ENCODE results near the gene SEMA3D.

Gene SEMA3D

GRCh38 chr7:84981055-84981976 is 205.5 kb downstream of the SEMA3D start:
- DNase-seq = no peak

DNA sequence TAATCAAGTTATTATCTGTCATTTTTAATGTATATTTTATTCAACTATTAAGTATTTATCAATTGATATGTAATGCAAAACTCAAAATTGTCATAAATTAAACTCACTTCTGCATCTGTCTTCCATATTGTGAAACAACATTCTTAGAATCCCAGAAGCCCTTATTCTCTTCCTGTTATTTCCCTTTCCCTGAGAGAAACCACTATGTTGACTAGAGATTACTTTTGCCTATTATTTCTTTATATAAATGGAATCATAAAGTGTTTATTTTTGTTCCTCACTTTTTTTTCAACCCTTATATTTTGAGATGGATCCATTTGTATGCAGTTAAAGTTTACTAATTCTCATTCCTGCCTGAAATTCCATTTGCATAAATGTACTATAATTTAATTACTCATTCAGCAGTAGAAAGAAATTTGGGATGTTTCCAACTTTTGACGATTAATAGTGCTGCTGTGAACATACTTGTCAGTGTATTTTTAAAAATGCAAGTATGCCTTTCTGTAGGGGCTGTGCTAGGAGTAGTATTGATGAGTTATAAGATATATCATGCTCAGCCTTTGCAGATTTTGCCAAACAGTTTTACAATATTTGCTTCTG is 211.2 kb downstream of the SEMA3D start:
- no peak for DNase-seq

- no peak for DNase-seq
Measured at GRCh38 chr7:84971360-84971759, 215.5 kb downstream of the SEMA3D start.

GRCh38 chr7:84970670-84971069 is 216.2 kb downstream of the SEMA3D start:
- no peak for DNase-seq

DNA sequence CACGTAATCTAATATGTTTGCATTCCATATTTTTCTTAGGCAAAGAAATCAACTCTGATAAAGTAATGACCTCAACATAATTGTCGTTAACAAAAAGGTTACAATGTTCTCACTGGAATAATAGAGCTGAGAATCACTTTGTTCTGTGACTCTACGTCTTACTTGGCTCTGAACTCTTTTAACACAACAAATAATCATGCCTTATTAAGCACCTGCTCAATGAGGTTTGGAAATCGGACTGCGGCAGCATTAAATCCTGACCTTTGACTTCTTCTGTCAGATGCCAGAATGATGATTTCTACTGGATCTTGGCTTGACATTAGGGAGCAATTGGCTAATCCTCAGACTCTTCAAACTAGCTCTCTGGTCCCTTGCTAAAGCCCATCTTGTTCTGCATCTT is 233.6 kb downstream of the SEMA3D start:
- no peak for DNase-seq

DNA sequence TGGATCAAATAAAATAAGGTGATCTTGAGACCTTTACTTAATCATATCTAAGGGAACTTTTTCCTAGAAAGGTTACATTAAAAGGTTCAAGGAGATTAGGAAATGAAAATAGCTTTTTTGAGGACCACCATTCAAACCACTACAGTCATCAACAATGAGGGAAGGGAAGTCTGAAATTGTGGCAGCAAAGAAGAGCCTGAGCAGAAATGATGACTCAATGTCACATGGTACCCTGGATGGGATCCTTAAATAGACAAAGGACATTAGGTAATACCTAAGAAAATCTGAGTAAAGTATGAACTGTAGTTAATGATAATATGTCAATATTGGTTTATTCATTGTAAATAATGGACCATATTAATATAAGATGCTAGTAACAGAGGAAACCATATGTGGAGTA is 236.0 kb downstream of the SEMA3D start:
- no peak for DNase-seq

- no peak for DNase-seq
Measured at GRCh38 chr7:84949501-84949900, 237.4 kb downstream of the SEMA3D start.

DNA sequence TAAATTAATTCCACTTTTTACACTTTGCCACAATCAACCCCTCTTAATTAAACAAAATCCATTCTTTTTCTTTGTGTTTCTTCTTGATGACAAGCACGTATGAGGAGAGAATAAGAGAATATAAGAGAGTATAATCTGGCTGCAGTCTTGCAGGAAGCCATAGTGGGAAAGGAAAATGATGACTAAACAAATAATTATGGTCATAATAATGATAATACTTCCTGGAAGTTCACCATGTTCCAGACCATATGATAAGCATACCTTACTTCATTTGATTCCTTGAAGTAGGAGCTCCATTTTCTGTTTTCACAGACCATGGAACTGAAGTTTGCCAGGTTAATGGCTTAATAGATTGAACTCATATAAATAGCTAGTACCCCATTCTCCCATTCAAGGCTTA is 237.8 kb downstream of the SEMA3D start:
- DNase-seq = no peak

DNA sequence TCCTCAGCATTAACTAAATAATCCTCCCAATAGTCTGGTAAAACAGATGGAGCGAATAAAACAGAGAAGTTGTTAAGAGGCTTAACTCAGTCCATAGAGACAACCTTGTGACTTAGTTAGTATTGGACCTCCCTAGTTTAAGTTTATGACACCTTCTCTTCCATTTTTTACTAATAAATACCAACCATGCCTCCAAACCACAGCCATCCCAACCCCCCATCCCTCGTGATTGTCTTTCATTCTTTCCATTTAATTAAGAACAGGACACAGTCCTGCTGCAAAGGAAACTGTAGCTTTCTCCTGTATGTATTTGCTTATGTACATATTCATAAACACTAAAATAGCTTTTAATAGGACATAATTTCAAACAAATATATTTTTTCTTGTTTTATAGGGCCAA is 238.2 kb downstream of the SEMA3D start:
- DNase-seq = no peak

- no peak for DNase-seq
Measured at GRCh38 chr7:84946549-84946948, 240.3 kb downstream of the SEMA3D start.

Data from effector CD4-positive, alpha-beta T cell (primary cell).